ENCODE results near the gene PPT1.

- TF ChIP-seq CTCF (IDR thresholded peaks at IDR 0.05; ENCODE audit: poor library complexity) (no peak), EZH2 (IDR thresholded peaks at IDR 0.05; ENCODE audit: borderline replicate concordance) (no peak), EZH2phosphoT487 (IDR thresholded peaks at IDR 0.05; ENCODE audit: low read depth, severe bottlenecking, unreplicated experiment) (no peak)
These were observed 55.6 kb downstream of the PPT1 start for GRCh38 chr1:40041466-40041838.
